Upper lobe of left lung (tissue), 4 donors: ENCODE measurements around the gene KCTD17.

Source experiments
- CTCF ChIP-seq, 6 experiments: fragments of 450-650 bp in 4 of 6; fragments of 200-600 bp in 2 of 6; sonication (generic) in 2 of 6; IDR thresholded peaks; one replicate each; pipeline ENCODE4 v1.5.1; 2016 to 2019; ENCODE audit warnings: antibody characterized with exemption in 6 of 6
- POLR2A ChIP-seq, 4 donors: fragments of 450-650 bp; IDR thresholded peaks; one replicate each; pipeline ENCODE4 v1.5.1; 2016 to 2017; ENCODE audit warnings: antibody characterized with exemption in 4 of 4, mild to moderate bottlenecking in 2 of 4
- POLR2AphosphoS5 ChIP-seq, 2 donors: sonication (generic); formaldehyde crosslinking; IDR thresholded peaks; one replicate each; pipeline ENCODE4 v1.5.1; 2017; ENCODE audit warnings: antibody characterized with exemption in 2 of 2

GRCh38 chr22:37064553-37064952 lies 13.0 kb downstream of the KCTD17 start:
- TF ChIP-seq CTCF (IDR thresholded peaks at IDR 0.05): no peak
- no peak for TF ChIP-seq POLR2AphosphoS5 (IDR thresholded peaks at IDR 0.05)
- no peak for TF ChIP-seq POLR2A (IDR thresholded peaks at IDR 0.05)
